ENCODE data around the gene BUD23.

GRCh38 chr7:73700069-73700423 is 16.6 kb downstream of the BUD23 start:
- TF ChIP-seq POLR2A (IDR thresholded peaks at IDR 0.05; ENCODE audit: low read depth, low read length): no peak
- peak; percentile 60; the same call in 1 of the 2 replicates for TF ChIP-seq POLR2AphosphoS5 (IDR thresholded peaks at IDR 0.05; ENCODE audit: low read depth, low read length)

Measured in GM12892 (cell line).